ENCODE measurements around the gene SLAMF9.

The SLAMF9 gene

GRCh38 chr1:159982280-159982679 lies 28.2 kb upstream of the SLAMF9 start:
- no peak overlapping the region for H4K91ac ChIP-seq (ENCODE audit: low read depth, low read length, poor library complexity)
- H3K18ac ChIP-seq (ENCODE audit: low read length): no peak overlapping the region
- no peaks in the 10 kb centered on the region for H3K36me3 ChIP-seq (replicated peaks in 1 of 2; ENCODE audit: control insufficient read depth in 2 of 2, insufficient read depth in 2 of 2, low read length in 2 of 2)
- H3K9ac ChIP-seq (ENCODE audit: low read depth, low read length, poor library complexity): no peak overlapping the region
- H3K9me3 ChIP-seq (replicated peaks in 1 of 2; ENCODE audit: control insufficient read depth in 2 of 2, insufficient read depth in 1 of 2, low read depth in 1 of 2, low read length in 2 of 2): no peaks in the 10 kb centered on the region
- H4K8ac ChIP-seq (ENCODE audit: low read depth, low read length): no peak overlapping the region
- no peak overlapping the region for H2AFZ ChIP-seq (ENCODE audit: low read length)
- no peak overlapping the region for H2BK12ac ChIP-seq (ENCODE audit: low read length)
- no peaks in the 10 kb centered on the region for H3K79me1 ChIP-seq (ENCODE audit: low read depth, low read length)
- no peak overlapping the region for H3K4me3 ChIP-seq (ENCODE audit: low read length in 2 of 2)
- no peak overlapping the region for H3K27ac ChIP-seq (replicated peaks; ENCODE audit: low read length)
- no peak overlapping the region for H3K4ac ChIP-seq (ENCODE audit: low read length)
- WGBS, 2 donors (ENCODE audit: extremely low coverage in 2 of 2, insufficient read length in 2 of 2, insufficient replicate concordance in 1 of 2): 100% methylated on average over 1 of the region's 6 CpGs; no CpG with 5 or more reads in 1 of the 2 donors
- no peak overlapping the region for H2AK5ac ChIP-seq (ENCODE audit: low read depth, low read length)
- no peak overlapping the region for H2BK120ac ChIP-seq (ENCODE audit: low read depth, low read length)
- no peak overlapping the region for H2BK15ac ChIP-seq (ENCODE audit: low read length)
- no peak overlapping the region for H3K23ac ChIP-seq (ENCODE audit: low read depth, low read length, poor library complexity)
- no peaks in the 10 kb centered on the region for H3K4me1 ChIP-seq (ENCODE audit: control insufficient read depth in 2 of 2, insufficient read depth in 1 of 2, low read depth in 1 of 2, low read length in 2 of 2)
- H3K14ac ChIP-seq (ENCODE audit: low read length): no peak overlapping the region
- no peak for DNase-seq (ENCODE audit: low spot score)
- H3K27me3 ChIP-seq (ENCODE audit: control insufficient read depth in 3 of 3, insufficient read depth in 3 of 3, low read depth in 1 of 3, low read length in 3 of 3): peaks cover 0 to 43% (median 0%) of the 10 kb centered on the region in 3 experiments
- H3K4me2 ChIP-seq (ENCODE audit: insufficient read depth, low read length, poor library complexity, severe bottlenecking): no peak overlapping the region
- H2BK5ac ChIP-seq (ENCODE audit: low read length): no peak overlapping the region

GRCh38 chr1:159981351-159982055 lies 27.5 kb upstream of the SLAMF9 start:
- H3K36me3 ChIP-seq (replicated peaks in 1 of 2; ENCODE audit: control insufficient read depth in 2 of 2, insufficient read depth in 2 of 2, low read length in 2 of 2): no peaks in the 10 kb centered on the region
- H3K27me3 ChIP-seq (ENCODE audit: control insufficient read depth in 3 of 3, insufficient read depth in 3 of 3, low read depth in 1 of 3, low read length in 3 of 3): peaks cover 0 to 37% (median 0%) of the 10 kb centered on the region in 3 experiments
- no CpG with 5 or more reads among the region's 6 CpGs for WGBS, 2 donors (ENCODE audit: extremely low coverage in 2 of 2, insufficient read length in 2 of 2, insufficient replicate concordance in 1 of 2)

DNA sequence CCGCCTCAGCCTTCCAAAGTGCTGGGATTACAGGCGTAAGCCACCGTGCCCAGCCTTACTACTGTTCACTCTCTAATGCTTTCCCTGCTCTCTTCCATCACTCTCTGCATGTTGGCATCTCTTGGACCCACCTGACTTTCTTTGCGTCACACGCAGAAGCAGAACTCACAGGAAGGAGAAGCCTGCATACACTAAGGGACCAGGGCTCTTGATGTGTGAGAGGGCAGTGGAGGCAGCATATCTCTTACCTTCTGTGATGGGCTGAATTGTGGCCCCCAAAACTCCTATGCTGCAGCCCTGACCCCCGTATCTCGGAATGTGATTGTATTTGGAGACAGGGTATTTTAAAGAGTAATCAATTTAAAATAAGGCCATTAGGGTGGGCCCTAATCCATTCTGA lies 26.7 kb upstream of the SLAMF9 start:
- Histone ChIP-seq H4K91ac (ENCODE audit: low read depth, low read length, poor library complexity) (no peak overlapping the region), H4K8ac (ENCODE audit: low read depth, low read length) (no peak overlapping the region)

More at GRCh38 chr1:159981351-159982055, 27.5 kb upstream of the SLAMF9 start:
- Histone ChIP-seq H2BK12ac (ENCODE audit: low read length) (no peak overlapping the region), H3K4me3 (ENCODE audit: low read length in 2 of 2) (no peak overlapping the region), H2AK5ac (ENCODE audit: low read depth, low read length) (no peak overlapping the region), H3K14ac (ENCODE audit: low read length) (no peak overlapping the region), H3K23ac (ENCODE audit: low read depth, low read length, poor library complexity) (peak overlapping the region; percentile 68), H4K91ac (ENCODE audit: low read depth, low read length, poor library complexity) (no peak overlapping the region), H3K4me1 (ENCODE audit: control insufficient read depth in 2 of 2, insufficient read depth in 1 of 2, low read depth in 1 of 2, low read length in 2 of 2) (no peaks in the 10 kb centered on the region), H2BK120ac (ENCODE audit: low read depth, low read length) (no peak overlapping the region), H3K18ac (ENCODE audit: low read length) (peak overlapping the region; percentile 48), H2BK15ac (ENCODE audit: low read length) (no peak overlapping the region), H3K9ac (ENCODE audit: low read depth, low read length, poor library complexity) (no peak overlapping the region), H2AFZ (ENCODE audit: low read length) (no peak overlapping the region), H3K27ac (replicated peaks; ENCODE audit: low read length) (no peak overlapping the region), H3K4ac (ENCODE audit: low read length) (no peak overlapping the region), H4K8ac (ENCODE audit: low read depth, low read length) (no peak overlapping the region), H2BK5ac (ENCODE audit: low read length) (peak overlapping the region; percentile 79), H3K4me2 (ENCODE audit: insufficient read depth, low read length, poor library complexity, severe bottlenecking) (no peak overlapping the region), H3K79me1 (ENCODE audit: low read depth, low read length) (no peaks in the 10 kb centered on the region), H3K9me3 (replicated peaks in 1 of 2; ENCODE audit: control insufficient read depth in 2 of 2, insufficient read depth in 1 of 2, low read depth in 1 of 2, low read length in 2 of 2) (no peaks in the 10 kb centered on the region)
- DNase-seq (ENCODE audit: low spot score): no peak

GRCh38 chr1:159980076-159980475 lies 26.0 kb upstream of the SLAMF9 start:
- no peak overlapping the region for H3K18ac ChIP-seq (ENCODE audit: low read length)
- no peak overlapping the region for H3K14ac ChIP-seq (ENCODE audit: low read length)
- no peaks in the 10 kb centered on the region for H3K9me3 ChIP-seq (replicated peaks in 1 of 2; ENCODE audit: control insufficient read depth in 2 of 2, insufficient read depth in 1 of 2, low read depth in 1 of 2, low read length in 2 of 2)
- H4K8ac ChIP-seq (ENCODE audit: low read depth, low read length): no peak overlapping the region
- H3K9ac ChIP-seq (ENCODE audit: low read depth, low read length, poor library complexity): no peak overlapping the region
- no peak overlapping the region for H4K91ac ChIP-seq (ENCODE audit: low read depth, low read length, poor library complexity)
- H3K27ac ChIP-seq (replicated peaks; ENCODE audit: low read length): no peak overlapping the region
- no peaks in the 10 kb centered on the region for H3K79me1 ChIP-seq (ENCODE audit: low read depth, low read length)
- no peaks in the 10 kb centered on the region for H3K4me1 ChIP-seq (ENCODE audit: control insufficient read depth in 2 of 2, insufficient read depth in 1 of 2, low read depth in 1 of 2, low read length in 2 of 2)
- H2BK5ac ChIP-seq (ENCODE audit: low read length): no peak overlapping the region
- no peak overlapping the region for H3K4me2 ChIP-seq (ENCODE audit: insufficient read depth, low read length, poor library complexity, severe bottlenecking)
- no peak overlapping the region for H2AFZ ChIP-seq (ENCODE audit: low read length)
- no CpG with 5 or more reads among the region's 6 CpGs for WGBS, 2 donors (ENCODE audit: extremely low coverage in 2 of 2, insufficient read length in 2 of 2, insufficient replicate concordance in 1 of 2)
- no peak overlapping the region for H3K4ac ChIP-seq (ENCODE audit: low read length)
- H3K36me3 ChIP-seq (replicated peaks in 1 of 2; ENCODE audit: control insufficient read depth in 2 of 2, insufficient read depth in 2 of 2, low read length in 2 of 2): no peaks in the 10 kb centered on the region
- peaks cover 0 to 42% (median 0%) of the 10 kb centered on the region in 3 experiments for H3K27me3 ChIP-seq (ENCODE audit: control insufficient read depth in 3 of 3, insufficient read depth in 3 of 3, low read depth in 1 of 3, low read length in 3 of 3)
- no peak overlapping the region for H2BK15ac ChIP-seq (ENCODE audit: low read length)
- no peak overlapping the region for H3K23ac ChIP-seq (ENCODE audit: low read depth, low read length, poor library complexity)
- H2BK120ac ChIP-seq (ENCODE audit: low read depth, low read length): no peak overlapping the region
- no peak for DNase-seq (ENCODE audit: low spot score)
- no peak overlapping the region for H3K4me3 ChIP-seq (ENCODE audit: low read length in 2 of 2)
- no peak overlapping the region for H2AK5ac ChIP-seq (ENCODE audit: low read depth, low read length)
- H2BK12ac ChIP-seq (ENCODE audit: low read length): no peak overlapping the region

More for the DNA sequence above, 26.7 kb upstream of the SLAMF9 start:
- H3K4me1 ChIP-seq (ENCODE audit: control insufficient read depth in 2 of 2, insufficient read depth in 1 of 2, low read depth in 1 of 2, low read length in 2 of 2): no peaks in the 10 kb centered on the region
- no peak overlapping the region for H2BK12ac ChIP-seq (ENCODE audit: low read length)
- H3K27ac ChIP-seq (replicated peaks; ENCODE audit: low read length): no peak overlapping the region
- no peak overlapping the region for H3K23ac ChIP-seq (ENCODE audit: low read depth, low read length, poor library complexity)
- H3K4me3 ChIP-seq (ENCODE audit: low read length in 2 of 2): no peak overlapping the region
- no peak overlapping the region for H2BK5ac ChIP-seq (ENCODE audit: low read length)
- H3K36me3 ChIP-seq (replicated peaks in 1 of 2; ENCODE audit: control insufficient read depth in 2 of 2, insufficient read depth in 2 of 2, low read length in 2 of 2): no peaks in the 10 kb centered on the region
- H3K18ac ChIP-seq (ENCODE audit: low read length): no peak overlapping the region
- H2BK15ac ChIP-seq (ENCODE audit: low read length): no peak overlapping the region
- no peaks in the 10 kb centered on the region for H3K79me1 ChIP-seq (ENCODE audit: low read depth, low read length)
- H3K9ac ChIP-seq (ENCODE audit: low read depth, low read length, poor library complexity): no peak overlapping the region
- peaks cover 0 to 38% (median 0%) of the 10 kb centered on the region in 3 experiments for H3K27me3 ChIP-seq (ENCODE audit: control insufficient read depth in 3 of 3, insufficient read depth in 3 of 3, low read depth in 1 of 3, low read length in 3 of 3)
- H2AFZ ChIP-seq (ENCODE audit: low read length): no peak overlapping the region
- no peak overlapping the region for H2BK120ac ChIP-seq (ENCODE audit: low read depth, low read length)
- H2AK5ac ChIP-seq (ENCODE audit: low read depth, low read length): no peak overlapping the region
- H3K4ac ChIP-seq (ENCODE audit: low read length): no peak overlapping the region
- DNase-seq (ENCODE audit: low spot score): no peak
- no CpG with 5 or more reads among the region's 7 CpGs for WGBS, 2 donors (ENCODE audit: extremely low coverage in 2 of 2, insufficient read length in 2 of 2, insufficient replicate concordance in 1 of 2)
- H3K9me3 ChIP-seq (replicated peaks in 1 of 2; ENCODE audit: control insufficient read depth in 2 of 2, insufficient read depth in 1 of 2, low read depth in 1 of 2, low read length in 2 of 2): no peaks in the 10 kb centered on the region
- H3K4me2 ChIP-seq (ENCODE audit: insufficient read depth, low read length, poor library complexity, severe bottlenecking): no peak overlapping the region
- H3K14ac ChIP-seq (ENCODE audit: low read length): no peak overlapping the region
